GM23338 (cell line): ENCODE results near the gene C3orf70. TPM values are rescaled to one million over a fixed set of nuclear protein-coding genes. Genes with fewer than 3 reads are reported as not detected.

Experiments
- ATAC-seq: fragments of 200-7000 bp; cut with Tn5 transposase; 3 replicates; pipeline ENCODE4 v1.9.1; 2020
- DNase-seq: peaks from one replicate; pipeline ENCODE4 v3.0.0-alpha.2; 2015; ENCODE audit warnings: low spot score
- H2AFZ ChIP-seq: fragments of 200-600 bp; sonication (generic); 2 replicates; pipeline ENCODE4 v1.8.0; 2016; ENCODE audit warnings: antibody characterized with exemption, mild to moderate bottlenecking, moderate library complexity
- H3F3A ChIP-seq: fragments of 200-600 bp; sonication (generic); replicated peaks from 2 replicates; pipeline ENCODE4 v1.8.0; 2017; ENCODE audit warnings: antibody characterized with exemption, mixed run types, low read depth
- H3K27ac ChIP-seq: fragments of 200-600 bp; sonication (generic); 2 replicates; pipeline ENCODE4 v1.6.1; 2016; ENCODE audit warnings: low read depth
- H3K27me3 ChIP-seq: fragments of 200-600 bp; sonication (generic); 2 replicates; pipeline ENCODE4 v1.8.0; 2016; ENCODE audit warnings: mild to moderate bottlenecking, mixed run types, moderate library complexity; ENCODE audit not compliant: insufficient read depth
- H3K36me3 ChIP-seq: fragments of 200-600 bp; sonication (generic); 2 replicates; pipeline ENCODE4 v1.8.0; 2016; ENCODE audit warnings: mild to moderate bottlenecking; ENCODE audit not compliant: insufficient read depth
- H3K4me1 ChIP-seq: fragments of 200-600 bp; sonication (generic); 2 replicates; pipeline ENCODE4 v1.8.0; 2016; ENCODE audit warnings: mild to moderate bottlenecking, moderate library complexity; ENCODE audit not compliant: insufficient read depth
- H3K4me2 ChIP-seq: fragments of 200-600 bp; sonication (generic); 2 replicates; pipeline ENCODE4 v1.7.1; 2017; ENCODE audit warnings: mixed run types
- H3K4me3 ChIP-seq: fragments of 200-600 bp; sonication (generic); 2 replicates; pipeline ENCODE4 v1.6.1; 2016; ENCODE audit warnings: mixed run types
- H3K79me2 ChIP-seq: fragments of 200-600 bp; sonication (generic); replicated peaks from 2 replicates; pipeline ENCODE4 v1.8.0; 2017; ENCODE audit warnings: mild to moderate bottlenecking; ENCODE audit not compliant: insufficient read depth
- H3K9me2 ChIP-seq: fragments of 200-600 bp; sonication (generic); 2 replicates; pipeline ENCODE4 v1.8.0; 2017; ENCODE audit not compliant: insufficient read depth
- H4K20me1 ChIP-seq: fragments of 200-600 bp; sonication (generic); replicated peaks from 2 replicates; pipeline ENCODE4 v1.8.0; 2017; ENCODE audit warnings: mild to moderate bottlenecking; ENCODE audit not compliant: insufficient read depth
- H3K27ac Mint-ChIP-seq: 2 replicates; pipeline ENCODE4 v1.8.0; 2020; ENCODE audit warnings: inconsistent platforms, mild to moderate bottlenecking, moderate library complexity, mixed read lengths
- H3K27me3 Mint-ChIP-seq: 3 replicates; pipeline ENCODE4 v1.8.0; 2022; ENCODE audit warnings: low read depth, mild to moderate bottlenecking, moderate library complexity, mixed read lengths, inconsistent platforms; ENCODE audit not compliant: insufficient read depth, poor library complexity
- H3K36me3 Mint-ChIP-seq: 3 replicates; pipeline ENCODE4 v1.8.0; 2021; ENCODE audit warnings: low read depth, mild to moderate bottlenecking, inconsistent platforms, moderate library complexity, mixed read lengths
- H3K4me1 Mint-ChIP-seq: 3 replicates; pipeline ENCODE4 v1.8.0; 2020; ENCODE audit warnings: mild to moderate bottlenecking, inconsistent platforms, mixed read lengths
- H3K4me3 Mint-ChIP-seq: 3 replicates; pipeline ENCODE4 v1.8.0; 2021; ENCODE audit warnings: moderate library complexity, mild to moderate bottlenecking, inconsistent platforms, mixed read lengths
- H3K9me3 Mint-ChIP-seq: 3 replicates; pipeline ENCODE4 v1.8.0; 2020; ENCODE audit warnings: moderate library complexity, mild to moderate bottlenecking, inconsistent platforms, mixed read lengths
- CREB1 ChIP-seq: fragments of 250-450 bp; sonication (Bioruptor Pico); IDR thresholded peaks from 2 replicates; pipeline ENCODE4 v1.5.0; 2020; ENCODE audit warnings: low read depth, mild to moderate bottlenecking, moderate library complexity
- NANOG ChIP-seq: IDR thresholded peaks from 2 replicates; pipeline ENCODE4 v1.6.1; 2016; ENCODE audit warnings: antibody characterized with exemption, borderline replicate concordance
- POLR2AphosphoS5 ChIP-seq: IDR thresholded peaks from 2 replicates; pipeline ENCODE4 v1.6.1; 2016; ENCODE audit warnings: antibody characterized with exemption, low read depth
- ZNF114 ChIP-seq: fragments of 250-450 bp; sonication (Bioruptor Pico); IDR thresholded peaks from 2 replicates; pipeline ENCODE4 v1.5.0; 2020; ENCODE audit warnings: mild to moderate bottlenecking, moderate library complexity
- polyA plus RNA-seq: library from polyadenylated mRNA; unstranded; fragments of >200 nt; fragmentation: Nextera tagmentation; extraction: Ambion mirVana; gene quantifications from 2 replicates; pipeline ENCODE4 v1.2.1, GENCODE V29; 2016
- total RNA-seq: library from RNA; depleted of rRNA; stranded (reverse); fragments of >200 nt; shearing (Covaris generic); gene quantifications from 2 replicates; pipeline ENCODE4 v1.2.3, GENCODE V29; 2014
- TF ChIP-seq, protein P1 (sequence below): fragments of 250-450 bp; sonication (Bioruptor Pico); IDR thresholded peaks from 2 replicates; pipeline ENCODE4 v1.5.0; 2020; ENCODE audit warnings: mild to moderate bottlenecking, moderate library complexity
- TF ChIP-seq, protein P2 (sequence below): IDR thresholded peaks from one replicate; pipeline ENCODE4 v1.6.1; 2018; ENCODE audit warnings: antibody characterized with exemption; ENCODE audit not compliant: unreplicated experiment

C3orf70 gene
- total and polyA plus RNA-seq, 2 experiments from 2014 or later, result 0.45 to 1.5 TPM

DNA sequence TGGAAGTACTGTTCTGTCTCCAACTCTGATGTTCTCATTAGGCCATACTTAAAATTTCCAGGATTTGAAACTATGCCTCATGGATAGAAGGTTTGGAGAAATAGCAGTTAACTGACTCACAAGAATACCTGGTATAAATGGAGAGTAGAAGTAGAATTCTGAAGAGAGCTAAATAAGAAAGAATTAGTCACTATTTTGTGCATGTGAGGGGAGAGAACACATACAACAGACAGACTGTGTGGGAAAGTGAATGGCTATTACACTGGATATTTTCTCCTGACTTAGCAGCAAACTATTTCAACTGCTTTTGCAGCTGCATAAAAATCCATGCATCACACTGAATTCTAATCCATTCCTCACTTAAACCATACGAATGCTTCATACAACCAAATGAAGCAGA, 71.3 kb downstream of the C3orf70 start:
- TF ChIP-seq POLR2AphosphoS5, result no peak
- no peak for TF ChIP-seq ZNF114 (CRISPR knock-in tag)
- no peak for TF ChIP-seq CREB1 (CRISPR knock-in tag)
- TF ChIP-seq, protein P1, sequence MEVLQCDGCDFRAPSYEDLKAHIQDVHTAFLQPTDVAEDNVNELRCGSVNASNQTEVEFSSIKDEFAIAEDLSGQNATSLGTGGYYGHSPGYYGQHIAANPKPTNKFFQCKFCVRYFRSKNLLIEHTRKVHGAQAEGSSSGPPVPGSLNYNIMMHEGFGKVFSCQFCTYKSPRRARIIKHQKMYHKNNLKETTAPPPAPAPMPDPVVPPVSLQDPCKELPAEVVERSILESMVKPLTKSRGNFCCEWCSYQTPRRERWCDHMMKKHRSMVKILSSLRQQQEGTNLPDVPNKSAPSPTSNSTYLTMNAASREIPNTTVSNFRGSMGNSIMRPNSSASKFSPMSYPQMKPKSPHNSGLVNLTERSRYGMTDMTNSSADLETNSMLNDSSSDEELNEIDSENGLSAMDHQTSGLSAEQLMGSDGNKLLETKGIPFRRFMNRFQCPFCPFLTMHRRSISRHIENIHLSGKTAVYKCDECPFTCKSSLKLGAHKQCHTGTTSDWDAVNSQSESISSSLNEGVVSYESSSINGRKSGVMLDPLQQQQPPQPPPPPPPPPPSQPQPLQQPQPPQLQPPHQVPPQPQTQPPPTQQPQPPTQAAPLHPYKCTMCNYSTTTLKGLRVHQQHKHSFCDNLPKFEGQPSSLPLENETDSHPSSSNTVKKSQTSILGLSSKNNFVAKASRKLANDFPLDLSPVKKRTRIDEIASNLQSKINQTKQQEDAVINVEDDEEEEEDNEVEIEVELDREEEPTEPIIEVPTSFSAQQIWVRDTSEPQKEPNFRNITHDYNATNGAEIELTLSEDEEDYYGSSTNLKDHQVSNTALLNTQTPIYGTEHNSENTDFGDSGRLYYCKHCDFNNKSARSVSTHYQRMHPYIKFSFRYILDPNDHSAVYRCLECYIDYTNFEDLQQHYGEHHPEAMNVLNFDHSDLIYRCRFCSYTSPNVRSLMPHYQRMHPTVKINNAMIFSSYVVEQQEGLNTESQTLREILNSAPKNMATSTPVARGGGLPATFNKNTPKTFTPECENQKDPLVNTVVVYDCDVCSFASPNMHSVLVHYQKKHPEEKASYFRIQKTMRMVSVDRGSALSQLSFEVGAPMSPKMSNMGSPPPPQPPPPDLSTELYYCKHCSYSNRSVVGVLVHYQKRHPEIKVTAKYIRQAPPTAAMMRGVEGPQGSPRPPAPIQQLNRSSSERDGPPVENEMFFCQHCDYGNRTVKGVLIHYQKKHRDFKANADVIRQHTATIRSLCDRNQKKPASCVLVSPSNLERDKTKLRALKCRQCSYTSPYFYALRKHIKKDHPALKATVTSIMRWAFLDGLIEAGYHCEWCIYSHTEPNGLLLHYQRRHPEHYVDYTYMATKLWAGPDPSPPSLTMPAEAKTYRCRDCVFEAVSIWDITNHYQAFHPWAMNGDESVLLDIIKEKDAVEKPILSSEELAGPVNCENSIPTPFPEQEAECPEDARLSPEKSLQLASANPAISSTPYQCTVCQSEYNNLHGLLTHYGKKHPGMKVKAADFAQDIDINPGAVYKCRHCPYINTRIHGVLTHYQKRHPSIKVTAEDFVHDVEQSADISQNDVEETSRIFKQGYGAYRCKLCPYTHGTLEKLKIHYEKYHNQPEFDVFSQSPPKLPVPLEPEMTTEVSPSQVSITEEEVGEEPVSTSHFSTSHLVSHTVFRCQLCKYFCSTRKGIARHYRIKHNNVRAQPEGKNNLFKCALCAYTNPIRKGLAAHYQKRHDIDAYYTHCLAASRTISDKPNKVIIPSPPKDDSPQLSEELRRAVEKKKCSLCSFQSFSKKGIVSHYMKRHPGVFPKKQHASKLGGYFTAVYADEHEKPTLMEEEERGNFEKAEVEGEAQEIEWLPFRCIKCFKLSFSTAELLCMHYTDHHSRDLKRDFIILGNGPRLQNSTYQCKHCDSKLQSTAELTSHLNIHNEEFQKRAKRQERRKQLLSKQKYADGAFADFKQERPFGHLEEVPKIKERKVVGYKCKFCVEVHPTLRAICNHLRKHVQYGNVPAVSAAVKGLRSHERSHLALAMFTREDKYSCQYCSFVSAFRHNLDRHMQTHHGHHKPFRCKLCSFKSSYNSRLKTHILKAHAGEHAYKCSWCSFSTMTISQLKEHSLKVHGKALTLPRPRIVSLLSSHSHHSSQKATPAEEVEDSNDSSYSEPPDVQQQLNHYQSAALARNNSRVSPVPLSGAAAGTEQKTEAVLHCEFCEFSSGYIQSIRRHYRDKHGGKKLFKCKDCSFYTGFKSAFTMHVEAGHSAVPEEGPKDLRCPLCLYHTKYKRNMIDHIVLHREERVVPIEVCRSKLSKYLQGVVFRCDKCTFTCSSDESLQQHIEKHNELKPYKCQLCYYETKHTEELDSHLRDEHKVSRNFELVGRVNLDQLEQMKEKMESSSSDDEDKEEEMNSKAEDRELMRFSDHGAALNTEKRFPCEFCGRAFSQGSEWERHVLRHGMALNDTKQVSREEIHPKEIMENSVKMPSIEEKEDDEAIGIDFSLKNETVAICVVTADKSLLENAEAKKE (CRISPR knock-in tag), result no peak
- Mint-ChIP-seq H3K27ac (no peak overlapping the region), H3K9me3 (no peaks in the 10 kb centered on the region), H3K4me3 (no peak overlapping the region), H3K27me3 (peaks cover 4% of the 10 kb centered on the region), H3K36me3 (no peaks in the 10 kb centered on the region), H3K4me1 (peaks cover 11% of the 10 kb centered on the region; the same call in 2 of the 3 replicates)
- Histone ChIP-seq H3F3A (no peaks in the 10 kb centered on the region), H2AFZ (no peak overlapping the region), H3K4me2 (no peak overlapping the region), H3K27ac (no peak overlapping the region), H3K9me2 (no peaks in the 10 kb centered on the region), H3K36me3 (no peaks in the 10 kb centered on the region), H3K27me3 (no peaks in the 10 kb centered on the region), H4K20me1 (no peaks in the 10 kb centered on the region), H3K4me3 (no peak overlapping the region), H3K4me1 (0 out of 2 replicates have a peak, but pooled peaks cover 6% of the 10 kb centered on the region), H3K79me2 (no peaks in the 10 kb centered on the region)
- ATAC-seq (no peak), DNase-seq (no peak)

DNA sequence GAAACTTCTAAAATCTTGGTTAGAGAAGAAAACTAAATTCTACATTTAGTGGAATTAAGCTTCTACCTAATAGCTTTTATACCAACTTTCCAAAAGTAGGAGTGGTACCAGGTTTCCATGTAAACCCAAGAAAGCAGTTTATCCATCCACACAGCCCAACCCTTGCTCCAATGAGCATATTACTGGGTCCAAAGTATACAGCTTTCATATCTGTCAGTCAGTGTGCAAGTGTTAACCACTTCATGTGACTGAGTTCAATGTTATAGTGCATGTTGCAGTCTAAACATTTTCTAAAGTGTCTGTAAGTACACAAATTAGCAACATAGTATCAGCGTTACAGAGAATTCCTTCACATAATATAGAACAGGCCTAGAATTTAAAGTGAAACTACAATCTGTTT, 73.2 kb downstream of the C3orf70 start:
- no peaks in the 10 kb centered on the region for H3K27me3 ChIP-seq
- Mint-ChIP-seq H3K36me3 (no peaks in the 10 kb centered on the region), H3K27ac (no peak overlapping the region), H3K4me3 (no peak overlapping the region), H3K9me3 (no peaks in the 10 kb centered on the region), H3K4me1 (no peaks in the 10 kb centered on the region), H3K27me3 (peaks cover 4% of the 10 kb centered on the region)
- no peaks in the 10 kb centered on the region for H3F3A ChIP-seq
- H3K4me2 ChIP-seq, result no peak overlapping the region
- no peaks in the 10 kb centered on the region for H3K9me2 ChIP-seq
- H3K4me1 ChIP-seq, result no peaks in the 10 kb centered on the region
- TF ChIP-seq, protein P2, sequence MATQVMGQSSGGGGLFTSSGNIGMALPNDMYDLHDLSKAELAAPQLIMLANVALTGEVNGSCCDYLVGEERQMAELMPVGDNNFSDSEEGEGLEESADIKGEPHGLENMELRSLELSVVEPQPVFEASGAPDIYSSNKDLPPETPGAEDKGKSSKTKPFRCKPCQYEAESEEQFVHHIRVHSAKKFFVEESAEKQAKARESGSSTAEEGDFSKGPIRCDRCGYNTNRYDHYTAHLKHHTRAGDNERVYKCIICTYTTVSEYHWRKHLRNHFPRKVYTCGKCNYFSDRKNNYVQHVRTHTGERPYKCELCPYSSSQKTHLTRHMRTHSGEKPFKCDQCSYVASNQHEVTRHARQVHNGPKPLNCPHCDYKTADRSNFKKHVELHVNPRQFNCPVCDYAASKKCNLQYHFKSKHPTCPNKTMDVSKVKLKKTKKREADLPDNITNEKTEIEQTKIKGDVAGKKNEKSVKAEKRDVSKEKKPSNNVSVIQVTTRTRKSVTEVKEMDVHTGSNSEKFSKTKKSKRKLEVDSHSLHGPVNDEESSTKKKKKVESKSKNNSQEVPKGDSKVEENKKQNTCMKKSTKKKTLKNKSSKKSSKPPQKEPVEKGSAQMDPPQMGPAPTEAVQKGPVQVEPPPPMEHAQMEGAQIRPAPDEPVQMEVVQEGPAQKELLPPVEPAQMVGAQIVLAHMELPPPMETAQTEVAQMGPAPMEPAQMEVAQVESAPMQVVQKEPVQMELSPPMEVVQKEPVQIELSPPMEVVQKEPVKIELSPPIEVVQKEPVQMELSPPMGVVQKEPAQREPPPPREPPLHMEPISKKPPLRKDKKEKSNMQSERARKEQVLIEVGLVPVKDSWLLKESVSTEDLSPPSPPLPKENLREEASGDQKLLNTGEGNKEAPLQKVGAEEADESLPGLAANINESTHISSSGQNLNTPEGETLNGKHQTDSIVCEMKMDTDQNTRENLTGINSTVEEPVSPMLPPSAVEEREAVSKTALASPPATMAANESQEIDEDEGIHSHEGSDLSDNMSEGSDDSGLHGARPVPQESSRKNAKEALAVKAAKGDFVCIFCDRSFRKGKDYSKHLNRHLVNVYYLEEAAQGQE, result no peak
- TF ChIP-seq CREB1 (CRISPR knock-in tag) (no peak), NANOG (no peak)
- no peak for DNase-seq
- ATAC-seq, result no peak
- H2AFZ ChIP-seq, result no peak overlapping the region
- H3K36me3 ChIP-seq, result no peaks in the 10 kb centered on the region
- H4K20me1 ChIP-seq, result no peaks in the 10 kb centered on the region
- no peaks in the 10 kb centered on the region for H3K79me2 ChIP-seq
- H3K27ac ChIP-seq, result no peak overlapping the region
- no peak overlapping the region for H3K4me3 ChIP-seq
